Stimulated activated CD4-positive, alpha-beta T cell treated with anti-CD3 and anti-CD28 coated beads, Interleukin-12 subunit alpha, Interleukin-12 subunit beta, amount 100 ng/mL, for 4 hours (primary cell): ENCODE results near the gene ZDHHC24.
"Not testable (repeated sequence)": the region's sequence is repeated elsewhere in the genome, so short reads cannot be mapped to it uniquely, and the experiment has no call there.

ENCODE experiments used
- DNase-seq: peaks from one replicate; pipeline ENCODE4 v3.0.0-alpha.2; 2020

ZDHHC24 gene

GRCh38 chr11:66545701-66546367 lies at the start of gene ZDHHC24:
Gene ZDHHC24, minus strand, starts transcription at chr11:66546048. Its CDS starts 45 bp downstream, at chr11:66546003.
- DNase-seq: peak; percentile 85

DNA sequence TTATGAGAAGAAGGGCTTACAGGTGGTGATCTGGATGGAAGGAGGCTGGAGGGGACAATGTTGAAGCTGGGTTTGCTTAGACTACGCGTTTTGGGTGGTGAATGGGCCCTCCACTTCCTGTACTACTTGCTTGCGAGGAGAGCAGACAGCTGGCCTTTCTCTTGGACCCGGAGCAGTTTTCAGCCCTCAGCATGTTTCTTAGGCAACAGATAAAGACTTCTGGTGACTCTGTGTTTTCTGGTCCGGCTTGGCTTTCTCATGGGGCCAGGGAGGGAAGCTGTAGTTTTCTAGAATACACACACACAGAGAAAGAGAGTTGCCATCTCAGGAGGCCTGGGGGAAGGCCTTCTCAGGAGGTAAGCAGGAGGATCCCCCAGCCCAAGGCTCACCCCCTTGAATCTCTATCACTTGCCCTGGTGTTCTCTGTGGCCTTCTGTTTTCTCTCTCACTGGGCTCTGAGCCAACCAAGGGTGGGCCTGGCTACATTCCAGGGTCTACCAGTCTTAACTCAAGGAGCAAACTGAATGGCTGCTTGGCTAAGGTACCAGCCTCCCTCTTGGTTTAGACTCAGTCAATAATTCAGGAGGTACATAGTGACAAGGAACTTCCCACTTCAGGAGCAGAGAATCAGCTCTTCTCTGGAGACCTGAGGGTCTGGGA lies 49.5 kb upstream of the ZDHHC24 start:
- no peak for DNase-seq

GRCh38 chr11:66593650-66594049 lies 47.8 kb upstream of the ZDHHC24 start:
- no peak for DNase-seq

DNA sequence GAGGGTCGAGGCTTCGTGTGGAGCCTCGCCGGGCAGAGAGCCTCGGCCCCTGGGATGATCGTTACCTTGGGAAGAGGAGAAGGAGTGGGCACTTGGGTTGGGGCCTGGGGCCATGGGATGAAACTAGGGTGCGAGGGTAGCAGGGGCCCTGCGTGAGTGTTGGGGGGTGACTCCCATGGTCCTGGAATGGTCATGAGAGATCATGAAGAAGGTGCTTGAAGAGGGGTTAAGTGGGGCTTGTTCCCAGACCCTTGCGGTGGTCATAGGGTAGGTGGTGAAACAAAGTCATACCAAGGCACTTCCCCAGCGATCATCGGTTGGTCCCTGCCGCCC lies 47.4 kb upstream of the ZDHHC24 start:
- no peak for DNase-seq

DNA sequence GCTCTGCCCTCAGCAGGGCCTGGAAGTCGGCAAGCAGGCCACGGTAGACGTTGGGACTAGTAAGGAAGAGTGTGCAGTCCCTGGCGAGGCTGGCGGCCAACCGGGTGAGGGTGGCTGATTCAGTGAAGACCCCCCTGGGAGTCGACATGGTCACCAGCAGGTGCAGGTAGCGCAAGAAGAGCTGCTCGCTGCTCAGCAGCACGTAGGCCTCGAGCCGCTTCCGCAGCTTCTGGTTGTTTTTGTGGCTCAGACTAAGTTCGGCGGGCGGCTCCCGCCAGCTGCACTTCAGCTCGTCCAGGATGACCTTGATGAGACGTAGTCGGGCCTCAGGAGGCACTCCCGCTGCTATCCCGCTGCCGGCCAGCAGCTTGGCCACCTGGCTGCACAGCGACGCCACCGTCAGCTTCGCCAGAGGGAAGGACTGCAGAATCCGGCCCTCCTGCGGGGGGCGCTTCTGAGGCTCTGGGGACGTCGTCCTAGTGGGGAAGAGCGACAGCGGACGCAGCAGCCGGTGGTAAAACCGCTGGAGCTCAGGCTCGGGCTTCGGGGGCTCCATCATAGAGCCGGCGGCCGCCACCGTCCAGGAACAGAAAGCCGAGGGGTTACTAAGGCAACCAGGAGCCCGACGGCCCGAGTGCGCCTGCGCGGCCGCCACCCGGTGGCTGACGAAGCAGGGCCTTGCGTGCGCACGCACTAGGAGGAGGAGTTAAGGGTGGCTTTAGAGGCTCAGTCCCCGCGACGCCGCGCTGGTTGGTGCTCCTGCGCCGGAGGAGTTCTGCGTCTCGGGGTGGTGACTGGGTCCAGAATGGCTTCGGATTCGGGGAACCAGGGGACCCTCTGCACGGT lies 46.8 kb upstream of the ZDHHC24 start, which contains the start of the genes CCDC87 and CCS:
TSS of gene CCDC87 (minus strand) at position 607 of the 846 bp plus-strand sequence. CDS start at position 559, 48 bp downstream.
TSS of gene CCS (plus strand) at position 729 of the 846 bp plus-strand sequence. CDS start at position 806, 77 bp downstream.
- DNase-seq: peak; percentile 99

GRCh38 chr11:66591175-66591574 lies 45.3 kb upstream of the ZDHHC24 start:
- DNase-seq: no peak

GRCh38 chr11:66589996-66590675 lies 44.3 kb upstream of the ZDHHC24 start:
- DNase-seq: no peak

DNA sequence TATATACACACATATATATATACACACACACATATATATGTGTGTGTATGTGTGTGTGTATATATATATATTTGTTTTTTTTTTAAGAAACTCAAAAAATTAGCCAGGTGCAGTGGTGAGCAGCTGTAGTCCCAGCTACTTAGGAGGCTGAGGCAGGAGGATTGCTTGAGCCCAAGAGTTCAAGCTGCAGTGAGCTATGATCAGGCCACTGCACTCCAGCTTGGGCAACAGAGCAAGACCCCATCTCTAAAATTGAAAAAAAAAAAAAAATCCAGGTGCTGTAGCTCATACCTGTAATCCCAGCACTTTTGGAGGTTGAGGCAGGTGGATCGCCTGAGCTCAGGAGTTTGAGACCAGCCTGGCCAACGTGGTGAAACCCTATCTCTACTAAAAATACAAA lies 43.5 kb upstream of the ZDHHC24 start:
- not testable (repeated sequence) for DNase-seq

DNA sequence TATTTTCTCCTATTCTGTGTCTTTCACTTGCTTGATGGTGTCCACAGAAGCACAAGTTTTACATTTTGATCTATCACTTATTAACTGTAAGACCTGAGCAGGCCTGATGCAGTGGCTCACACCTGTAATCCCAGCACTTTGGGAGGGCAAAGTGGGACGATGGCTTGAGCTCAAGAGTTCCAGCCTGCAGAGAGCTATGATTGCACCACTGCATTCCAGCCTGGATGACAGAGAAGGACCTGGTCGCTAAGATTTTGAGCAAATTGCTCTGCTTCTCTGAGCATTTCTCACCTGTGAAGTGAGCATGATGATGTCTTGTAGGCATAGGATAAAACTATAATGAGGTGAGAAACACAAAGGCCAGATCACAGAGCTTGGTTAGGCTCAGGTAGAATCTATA lies 40.3 kb upstream of the ZDHHC24 start:
- DNase-seq: no peak

- not testable (repeated sequence) for DNase-seq
These were observed 39.6 kb upstream of the ZDHHC24 start for GRCh38 chr11:66585447-66585846.

- not testable (repeated sequence) for DNase-seq
These were observed 36.8 kb upstream of the ZDHHC24 start for GRCh38 chr11:66582565-66583147.

DNA sequence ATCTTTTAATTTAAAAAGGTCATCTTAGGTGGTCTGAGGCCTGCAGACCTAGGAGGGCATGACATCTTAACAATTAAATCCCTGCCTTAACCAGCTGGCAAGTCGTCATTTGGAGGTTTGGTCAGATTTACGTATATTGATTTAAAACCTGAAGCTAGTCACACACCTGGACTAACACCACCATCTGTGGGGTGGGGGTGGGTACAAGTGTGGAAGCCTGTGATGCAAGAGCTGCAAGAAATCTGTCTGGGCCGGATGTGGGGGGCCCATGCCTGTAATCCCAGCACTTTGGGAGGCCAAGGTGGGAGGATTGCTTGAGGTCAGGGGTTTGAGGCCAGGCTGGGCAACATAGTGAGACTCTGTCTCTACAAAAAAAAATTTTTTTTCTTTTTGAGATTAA lies 35.4 kb upstream of the ZDHHC24 start:
- DNase-seq: no peak

GRCh38 chr11:66580803-66581202 lies 35.0 kb upstream of the ZDHHC24 start:
- no peak for DNase-seq

DNA sequence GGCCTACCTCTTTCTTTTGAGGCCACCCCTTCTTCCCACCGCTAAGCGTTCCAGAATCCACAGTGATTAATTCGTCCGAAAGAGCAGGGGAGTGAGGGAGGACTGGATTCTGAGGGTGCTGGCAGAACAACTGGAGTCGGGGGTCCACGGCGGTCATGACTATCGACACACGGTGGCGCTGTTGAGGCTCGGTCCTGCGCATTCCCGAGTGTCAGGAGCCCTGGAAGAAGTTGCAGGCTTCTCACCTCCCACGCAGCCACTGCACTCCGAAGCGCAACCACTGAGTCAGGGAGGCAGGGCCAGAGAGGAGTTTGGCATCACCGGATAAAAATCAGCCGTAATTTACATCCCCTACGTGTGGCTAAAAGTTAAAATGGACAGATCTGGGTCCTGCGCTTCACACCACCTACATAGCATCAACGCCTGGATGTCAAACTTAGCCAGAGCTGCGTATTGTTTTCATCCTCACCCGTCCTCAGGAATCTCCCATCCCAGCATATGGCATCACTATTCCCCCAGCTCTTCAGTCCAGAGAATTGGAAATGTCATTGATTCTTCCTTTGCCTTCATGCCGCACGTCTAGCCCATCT lies 33.3 kb upstream of the ZDHHC24 start:
- DNase-seq: peak; percentile 83

DNA sequence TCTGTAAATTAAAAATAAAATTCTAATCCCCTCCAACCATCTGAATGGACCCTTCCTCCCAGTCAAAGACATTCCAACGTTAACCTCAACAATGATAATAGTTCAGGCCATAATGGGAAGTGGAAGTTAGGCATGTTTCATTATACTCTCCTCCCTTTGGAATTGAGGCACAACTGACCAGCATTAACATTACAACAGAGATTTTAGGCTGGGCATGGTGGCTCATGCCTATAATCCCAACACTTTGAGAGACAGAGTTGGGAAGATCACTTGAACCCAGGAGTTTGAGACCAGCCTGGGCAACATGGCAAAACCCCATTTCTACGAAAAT lies 25.0 kb upstream of the ZDHHC24 start:
- DNase-seq: no peak

DNA sequence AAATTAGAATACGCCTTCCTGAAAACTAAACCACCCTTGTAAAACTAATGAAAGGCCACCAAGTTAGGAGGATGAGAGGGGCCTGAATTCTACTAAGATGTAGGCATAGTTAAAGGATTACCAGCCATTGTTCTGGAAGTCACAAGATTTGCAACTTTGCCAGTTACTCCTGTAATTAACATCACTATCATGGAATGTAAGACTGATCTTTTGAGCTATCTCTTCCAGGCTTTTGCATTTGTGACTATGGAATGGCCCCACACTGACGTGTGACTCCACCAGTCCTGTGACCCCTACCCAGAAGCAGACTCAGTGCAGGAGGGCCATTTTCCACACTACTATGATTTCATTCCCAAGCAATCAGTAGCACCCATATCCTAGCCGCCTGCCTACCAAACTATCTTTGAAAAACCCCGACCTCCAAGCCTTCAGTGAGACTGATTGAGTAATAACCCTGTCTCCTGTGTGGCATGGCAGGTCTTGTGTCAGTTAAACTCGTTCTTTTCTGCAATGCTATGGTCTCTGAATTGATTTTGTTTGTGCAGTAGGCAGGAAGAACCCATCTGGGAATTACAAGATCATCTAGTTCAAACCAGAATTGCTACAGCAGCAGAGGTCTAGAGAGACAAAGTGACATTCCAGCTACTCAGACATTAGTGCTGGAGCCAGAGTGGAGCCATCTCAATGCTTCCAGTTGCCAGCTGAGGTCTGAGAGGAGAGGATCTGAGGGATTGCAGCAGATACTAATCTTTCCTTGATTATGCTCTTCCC lies 24.4 kb upstream of the ZDHHC24 start:
- DNase-seq: no peak

DNA sequence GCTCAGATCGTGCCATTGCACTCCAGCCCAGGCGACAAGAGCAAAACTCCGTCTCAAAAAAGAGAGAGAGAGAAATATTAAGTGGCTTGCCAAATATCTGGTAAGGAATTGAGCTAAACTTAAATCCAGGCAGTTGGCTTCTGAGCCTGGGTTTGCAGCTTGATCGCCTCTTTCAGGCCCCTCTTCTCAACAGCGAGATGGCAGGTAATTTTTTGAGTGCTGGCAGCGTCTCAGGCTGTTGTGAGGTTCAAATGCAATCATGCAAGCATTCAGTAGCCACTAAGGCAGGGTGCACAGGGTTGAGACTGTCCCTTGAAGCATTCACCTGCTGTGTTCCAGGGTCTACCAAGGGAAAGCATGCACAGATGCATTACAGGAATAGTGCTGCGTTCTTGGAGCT lies 23.2 kb upstream of the ZDHHC24 start:
- no peak for DNase-seq

DNA sequence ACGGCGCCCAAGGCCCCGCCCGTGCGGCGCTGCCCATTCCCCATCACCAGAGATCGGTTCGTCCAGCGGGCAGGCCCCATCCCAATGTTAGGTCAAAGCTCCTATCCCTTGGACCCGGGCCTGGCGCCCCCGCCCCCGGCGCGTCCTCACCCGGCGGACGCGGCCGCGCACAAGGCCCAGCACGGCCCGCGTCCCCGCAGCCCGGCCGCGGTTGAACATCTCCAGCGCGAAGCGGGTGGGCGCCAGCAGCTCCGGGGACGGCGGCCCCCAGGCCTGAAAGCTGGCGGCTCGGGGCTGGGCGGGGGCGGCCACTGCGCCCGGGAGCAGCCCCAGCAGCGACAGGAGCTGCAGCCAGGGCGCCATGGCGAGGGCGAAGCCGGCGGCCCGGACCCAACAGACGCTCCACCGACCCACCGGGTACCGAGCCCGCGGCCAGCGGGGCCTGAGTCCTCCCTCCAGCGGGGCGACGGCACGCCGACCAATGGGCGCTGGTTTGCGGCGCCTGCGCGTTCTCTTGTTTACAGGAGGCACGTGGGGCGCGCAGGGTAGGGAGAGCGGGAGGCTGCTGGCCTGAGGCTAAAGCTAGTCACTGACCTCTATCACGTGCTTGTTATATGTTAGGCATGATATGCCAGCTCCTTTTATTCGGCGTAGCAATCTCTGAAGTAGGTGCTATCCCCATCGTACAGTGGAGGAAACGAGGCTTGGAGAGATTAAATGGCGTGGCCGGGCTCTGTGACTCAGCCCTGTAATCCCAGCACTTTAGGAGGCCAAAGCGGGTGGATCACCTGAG lies 22.5 kb upstream of the ZDHHC24 start, which contains the start of gene CTSF:
TSS of gene CTSF (minus strand) at position 483 of the 793 bp plus-strand sequence. CDS start at position 363, 120 bp downstream.
- DNase-seq: peak; percentile 72

DNA sequence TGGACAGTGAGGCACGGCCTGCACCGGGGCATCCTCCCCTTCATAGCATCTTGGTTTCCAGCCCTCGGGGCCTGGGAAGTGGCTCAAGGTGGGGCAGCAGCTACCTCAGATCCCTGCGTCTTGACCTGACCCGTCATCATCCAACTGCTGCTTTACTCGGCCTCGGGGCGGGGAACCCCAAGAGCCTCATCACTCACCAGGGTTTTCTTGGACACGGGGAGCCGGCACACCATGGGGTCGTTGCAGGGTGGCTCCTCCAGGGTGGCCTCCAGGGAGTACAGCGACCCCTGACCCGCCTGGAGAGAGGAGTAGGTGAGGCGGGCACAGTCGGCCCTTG lies 21.9 kb upstream of the ZDHHC24 start:
- DNase-seq: no peak

DNA sequence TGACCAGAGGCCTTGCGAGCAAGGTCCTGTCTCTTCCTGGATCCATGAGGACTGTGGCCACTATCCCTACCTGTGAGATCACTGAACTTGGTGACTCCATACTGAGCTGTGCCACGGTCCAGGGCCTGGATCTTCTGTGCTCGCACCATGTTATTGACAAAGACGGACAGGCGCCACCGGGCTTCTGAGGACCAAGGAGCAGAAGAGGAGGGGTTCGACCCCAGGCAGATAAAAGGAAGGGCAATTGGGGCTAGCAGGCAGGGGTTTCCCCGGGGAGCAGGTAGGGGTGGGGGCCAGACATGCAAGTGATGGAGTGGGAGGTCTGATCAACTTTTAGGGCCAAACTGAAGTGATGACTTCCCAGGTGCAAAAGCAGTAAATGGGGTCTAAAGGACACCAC lies 20.4 kb upstream of the ZDHHC24 start:
- no peak for DNase-seq

DNA sequence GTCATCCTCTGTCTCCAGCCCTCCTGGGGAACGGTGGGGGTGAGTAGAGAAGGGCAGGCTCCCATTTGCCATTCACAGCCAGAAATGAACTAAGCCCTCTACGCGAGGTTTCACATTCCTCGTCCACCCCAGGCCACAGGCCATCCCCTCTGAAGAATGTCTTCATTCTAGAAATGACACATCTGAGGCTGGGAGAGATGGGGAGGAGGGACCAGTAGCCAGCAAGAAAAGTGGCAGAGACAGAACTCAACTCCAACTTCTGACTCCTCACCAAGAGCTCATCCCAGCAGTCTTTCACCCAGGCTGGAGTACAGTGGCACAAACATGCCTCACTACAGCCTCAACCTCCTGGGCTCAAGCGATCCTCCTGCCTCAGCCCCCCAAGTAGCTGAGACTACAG lies 19.1 kb upstream of the ZDHHC24 start:
- DNase-seq: no peak
